HT-29 (cell line): ENCODE measurements around the gene CYLC1. TPM values are rescaled to one million over a fixed set of nuclear protein-coding genes. Genes with fewer than 3 reads are reported as not detected.

ENCODE experiments used
- DNase-seq: peaks from one replicate; pipeline ENCODE4 v3.0.0-alpha.2; 2015; ENCODE audit warnings: low spot score
- total RNA-seq: library from RNA; depleted of rRNA; stranded (reverse); fragments of >200 nt; shearing (Covaris generic); gene quantifications from 2 replicates; pipeline ENCODE4 v1.2.3, GENCODE V29; 2014; rRNA removed

CYLC1 gene
- total RNA-seq, result not detected in 2 replicates

- no peak for DNase-seq
Measured at GRCh38 chrX:83860846-83861245, at the start of gene CYLC1. Gene CYLC1 (plus strand): TSS chrX:83861146. CDS start chrX:83861183, 37 bp downstream.

- DNase-seq, result peak; percentile 3
Measured at GRCh38 chrX:83819304-83819703, 41.6 kb upstream of the CYLC1 start.

- no peak for DNase-seq
Measured at GRCh38 chrX:83829874-83830273, 31.1 kb upstream of the CYLC1 start.

- DNase-seq, result peak; percentile 55
Measured at GRCh38 chrX:83845397-83845796, 15.5 kb upstream of the CYLC1 start.

- DNase-seq, result no peak
Measured at GRCh38 chrX:83847339-83847738, 13.6 kb upstream of the CYLC1 start.

GRCh38 chrX:83888585-83888984, 27.6 kb downstream of the CYLC1 start:
- DNase-seq, result no peak

- no peak for DNase-seq
Measured at GRCh38 chrX:83892433-83892832, 31.5 kb downstream of the CYLC1 start.

GRCh38 chrX:83906921-83907320, 46.0 kb downstream of the CYLC1 start:
- DNase-seq, result no peak

- peak; percentile 41 for DNase-seq
Measured at GRCh38 chrX:83916525-83916924, 55.6 kb downstream of the CYLC1 start.

GRCh38 chrX:83934220-83934619, 73.3 kb downstream of the CYLC1 start:
- DNase-seq, result peak; percentile 16
